ENCODE data around the gene RAB24.

GRCh38 chr5:177256296-177256695 lies 47.2 kb downstream of the RAB24 start:
- TF ChIP-seq SP1 (IDR thresholded peaks at IDR 0.05) = no peak
- TF ChIP-seq SUZ12 (IDR thresholded peaks at IDR 0.05) = no peak
- no peak for TF ChIP-seq HDGF (IDR thresholded peaks at IDR 0.05; ENCODE audit: borderline replicate concordance)
- TF ChIP-seq FOXA1 (IDR thresholded peaks at IDR 0.05) = no peak
- no peak for TF ChIP-seq ELF4 (IDR thresholded peaks at IDR 0.05)
- no peak for TF ChIP-seq NFRKB (IDR thresholded peaks at IDR 0.05)
- TF ChIP-seq FOXM1 (IDR thresholded peaks at IDR 0.05; ENCODE audit: borderline replicate concordance) = no peak
- no peak for TF ChIP-seq ARNT (IDR thresholded peaks at IDR 0.05)
- TF ChIP-seq PKNOX1 (IDR thresholded peaks at IDR 0.05) = no peak
- no peak for TF ChIP-seq BHLHE40 (IDR thresholded peaks at IDR 0.05; ENCODE audit: borderline replicate concordance)
- no peak for TF ChIP-seq FOXK2 (IDR thresholded peaks at IDR 0.05)
- TF ChIP-seq ZNF384 (IDR thresholded peaks at IDR 0.05) = no peak

All from HEK293T (cell line).